Activated naive CD4-positive, alpha-beta T cell (primary cell): ENCODE results near the gene PLA2G5.

Experiments used
- DNase-seq, 4 experiments: peaks; one replicate each; lab custom pipeline; 2025; lab: John Stamatoyannopoulos, UW

Gene PLA2G5

GRCh38 chr1:20068722-20069121 lies 1.3 kb upstream of the PLA2G5 start:
- DNase-seq, result no peak

GRCh38 chr1:20070357-20070756 lies 363 bp downstream of the PLA2G5 start:
- no peak for DNase-seq

- DNase-seq, result no peak
Measured at GRCh38 chr1:20071416-20071815, 1.4 kb downstream of the PLA2G5 start.

- DNase-seq, result no peak
Measured at GRCh38 chr1:20072771-20073170, 2.8 kb downstream of the PLA2G5 start.

- no peak for DNase-seq
Measured at GRCh38 chr1:20073256-20073655, 3.3 kb downstream of the PLA2G5 start.

- no peak for DNase-seq
Measured at GRCh38 chr1:20074055-20074724, 4.2 kb downstream of the PLA2G5 start.

GRCh38 chr1:20074725-20075171 lies 4.8 kb downstream of the PLA2G5 start:
- no peak for DNase-seq

GRCh38 chr1:20075345-20075744 lies 5.4 kb downstream of the PLA2G5 start:
- DNase-seq, result no peak

GRCh38 chr1:20076223-20076622 lies 6.2 kb downstream of the PLA2G5 start:
- DNase-seq, result no peak

GRCh38 chr1:20076710-20077461 lies 6.9 kb downstream of the PLA2G5 start:
- no peak for DNase-seq

- no peak for DNase-seq
Measured at GRCh38 chr1:20078171-20078651, 8.2 kb downstream of the PLA2G5 start.

GRCh38 chr1:20078711-20079110 lies 8.7 kb downstream of the PLA2G5 start:
- DNase-seq, result no peak

- DNase-seq, result no peak
Measured at GRCh38 chr1:20079661-20080305, 9.8 kb downstream of the PLA2G5 start.

GRCh38 chr1:20080441-20081352 lies 10.7 kb downstream of the PLA2G5 start:
- DNase-seq, result no peak

- DNase-seq, result no peak
Measured at GRCh38 chr1:20081353-20081810, 11.4 kb downstream of the PLA2G5 start.

GRCh38 chr1:20082772-20083171 lies 12.8 kb downstream of the PLA2G5 start:
- no peak for DNase-seq

GRCh38 chr1:20083178-20083944 lies 13.4 kb downstream of the PLA2G5 start:
- DNase-seq, result no peak

GRCh38 chr1:20086800-20087199 lies 16.8 kb downstream of the PLA2G5 start:
- no peak for DNase-seq

- DNase-seq, result no peak
Measured at GRCh38 chr1:20087668-20088067, 17.7 kb downstream of the PLA2G5 start.

GRCh38 chr1:20089328-20090077 lies 19.5 kb downstream of the PLA2G5 start:
- no peak for DNase-seq
